GM19397 (cell line): Measurements from ENCODE around the gene CA5A.
A peak's percentile ranks its signal among the peaks of the same experiment; 100 is the strongest.
"Not testable (repeated sequence)": the region's sequence is repeated elsewhere in the genome, so short reads cannot be mapped to it uniquely, and the experiment has no call there.

Experiments used
- ATAC-seq: cut with Tn5 transposase; IDR thresholded peaks from one replicate; pipeline ENCODE4 v1.9.1; 2021; ENCODE audit warnings: mild to moderate bottlenecking, moderate library complexity; ENCODE audit not compliant: unreplicated experiment

CA5A gene

DNA sequence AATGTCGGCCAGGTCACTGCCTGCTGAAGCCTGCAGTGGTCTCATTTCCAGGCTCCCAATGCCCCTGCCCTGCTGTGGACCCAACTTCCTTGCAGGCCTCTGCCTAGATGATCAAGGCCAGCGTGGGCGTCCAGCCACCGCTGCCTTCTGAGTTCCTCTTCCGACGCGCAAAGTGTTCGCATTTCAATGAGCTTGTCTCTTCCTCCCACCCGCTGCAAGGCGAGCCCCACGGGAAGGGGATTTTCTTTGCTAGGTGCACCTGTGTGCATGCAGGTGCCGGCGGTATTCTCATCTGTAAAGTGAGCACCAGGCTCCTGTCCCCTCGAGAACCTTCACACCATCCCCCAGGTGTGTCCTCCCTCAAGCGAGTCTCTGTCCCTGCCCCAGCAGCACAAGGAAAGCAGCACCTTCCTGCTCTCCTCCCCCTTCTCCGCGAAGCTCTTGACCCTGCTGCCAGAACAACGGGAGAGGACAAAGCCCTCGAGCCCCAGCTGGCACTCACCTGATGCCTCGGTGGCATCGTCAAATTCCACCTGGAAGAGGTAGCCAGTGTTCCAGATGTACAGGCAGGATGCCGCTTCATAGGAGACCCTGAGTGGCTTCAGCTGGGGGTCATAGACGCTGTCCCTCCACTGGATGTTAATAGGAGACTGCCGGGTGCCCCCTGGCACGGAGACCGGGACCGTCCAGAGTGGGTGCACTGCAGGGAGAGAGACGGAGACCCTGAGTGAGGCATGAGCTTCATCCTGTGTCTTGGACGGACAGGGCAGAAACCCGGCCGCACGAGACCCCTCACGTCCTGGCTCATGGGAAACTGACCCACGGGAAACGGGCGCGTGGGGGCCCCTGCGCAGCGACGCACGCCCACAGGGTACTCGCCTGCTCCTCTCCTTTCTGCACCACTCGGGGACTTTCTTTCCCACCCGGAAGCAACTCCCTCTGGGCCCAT, 9.8 kb downstream of the CA5A start:
- ATAC-seq, result no peak

- ATAC-seq, result no peak
Observed at GRCh38 chr16:87924811-87925670, 11.3 kb downstream of the CA5A start.

- ATAC-seq, result no peak
Observed at GRCh38 chr16:87924041-87924810, 12.1 kb downstream of the CA5A start.

DNA sequence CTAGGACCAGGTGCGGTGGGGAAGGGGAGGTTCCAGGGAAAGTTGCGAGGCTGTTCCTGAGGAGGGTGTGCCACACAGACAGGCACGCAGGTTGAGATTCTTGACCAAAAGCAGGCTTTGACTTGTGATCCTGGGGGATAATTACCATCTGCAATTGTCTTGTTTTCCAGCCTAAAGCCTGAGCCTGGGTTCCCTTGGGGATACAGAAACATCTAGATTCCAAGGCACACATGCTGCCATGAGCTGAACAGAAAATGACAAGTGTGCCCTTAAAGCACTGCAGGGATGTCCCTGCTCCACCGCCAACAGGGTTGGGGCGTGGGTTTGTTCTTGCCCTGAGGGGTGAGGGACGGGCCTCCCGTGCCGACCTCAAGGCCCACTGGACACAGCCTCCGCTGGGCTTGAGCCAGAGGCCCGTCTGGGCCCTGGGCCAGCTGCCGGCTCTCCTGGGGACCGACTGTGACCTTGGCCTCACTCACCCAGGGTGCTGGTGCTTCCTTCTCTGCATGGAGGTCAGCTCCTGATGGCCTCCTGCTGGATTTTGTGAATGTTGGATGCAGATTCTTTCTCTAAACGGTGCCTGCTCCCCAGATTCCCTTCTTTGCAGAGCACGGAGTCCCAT, 14.0 kb downstream of the CA5A start:
- ATAC-seq, result no peak

DNA sequence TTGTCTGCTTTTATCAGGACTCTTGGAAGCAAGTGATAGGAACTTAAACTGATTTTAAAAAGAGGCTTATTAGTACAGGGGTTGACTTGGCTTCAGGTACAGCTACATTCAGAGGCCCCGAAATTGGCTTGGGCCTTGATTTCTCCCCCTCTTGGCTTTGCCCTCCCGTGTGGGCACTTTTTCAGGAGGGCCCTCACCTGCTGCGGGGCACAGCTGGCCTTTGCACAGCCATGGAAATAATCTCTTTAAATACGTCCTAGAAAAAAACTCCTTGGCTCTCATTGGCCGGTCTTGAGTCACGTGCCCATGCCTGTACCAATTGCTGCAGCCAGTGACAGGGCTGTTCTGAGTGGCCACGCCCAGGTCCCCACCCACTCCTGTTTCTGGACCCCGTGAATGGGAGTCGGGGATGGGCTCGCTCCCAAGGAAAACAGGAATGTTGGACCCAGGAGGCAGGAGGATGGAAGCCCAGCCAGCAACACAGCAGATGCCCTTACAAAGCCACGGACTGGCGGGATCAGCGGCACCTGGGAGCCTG, 15.0 kb downstream of the CA5A start:
- no peak for ATAC-seq

GRCh38 chr16:87919681-87919994, 16.7 kb downstream of the CA5A start:
- ATAC-seq, result no peak

DNA sequence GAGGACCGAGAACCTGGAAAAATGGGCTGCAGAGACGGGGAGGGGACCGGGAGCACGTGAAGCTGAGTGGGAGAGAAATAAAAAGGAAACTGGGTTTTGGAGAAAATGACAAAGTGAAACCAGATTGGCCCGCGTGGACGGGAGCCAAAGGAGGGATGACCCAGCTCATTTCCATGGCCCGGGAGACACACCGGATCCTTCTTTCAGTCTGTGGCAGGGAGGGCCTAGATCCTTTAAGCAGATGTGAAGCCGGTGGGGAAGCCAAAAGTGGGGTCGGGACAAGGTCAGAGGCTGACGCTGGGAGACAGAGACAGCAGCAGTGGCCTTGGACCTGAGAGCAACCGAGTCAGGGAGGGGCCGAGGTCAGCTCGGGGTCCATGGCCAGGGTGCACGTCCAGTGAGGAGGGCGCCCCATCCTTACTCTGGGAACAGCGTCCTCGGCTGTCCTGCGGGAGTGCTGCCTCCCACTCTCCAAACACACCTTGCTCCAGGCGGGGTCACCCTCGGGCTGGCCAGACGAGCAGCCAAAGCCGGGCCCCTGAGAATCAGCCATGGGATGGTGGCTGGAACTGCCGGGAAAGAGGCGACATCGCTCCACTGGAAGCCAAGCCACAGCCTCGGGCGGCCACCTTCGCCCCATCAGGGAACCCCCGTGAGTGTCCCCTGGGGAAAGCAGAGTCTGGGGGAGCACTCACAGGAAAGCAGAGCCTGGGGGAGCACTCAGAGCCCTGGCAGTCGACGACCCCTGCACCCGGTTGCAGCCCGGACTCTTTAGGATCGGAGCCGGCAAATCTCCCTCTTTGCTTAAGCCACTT, 17.3 kb downstream of the CA5A start:
- ATAC-seq, result no peak

DNA sequence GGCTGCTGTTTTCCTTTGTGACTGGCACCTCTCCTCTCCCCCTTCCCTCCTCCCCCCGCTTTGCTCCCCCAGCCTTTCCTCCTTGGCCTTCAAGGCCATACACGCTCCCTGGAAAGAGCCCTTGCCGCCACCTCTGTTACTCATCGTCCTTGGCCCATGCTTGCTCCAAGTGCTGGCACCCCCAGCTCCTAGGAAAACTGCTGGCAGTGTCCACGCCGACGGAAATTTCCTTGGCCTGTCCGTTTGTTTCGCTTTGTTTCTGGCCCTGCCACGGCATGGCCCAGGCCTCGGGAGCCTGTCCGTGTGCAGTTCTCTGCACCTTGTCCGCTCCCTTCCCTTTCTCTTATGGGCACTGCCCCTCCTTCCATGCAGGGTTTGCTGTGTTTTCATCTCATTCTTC, 18.0 kb downstream of the CA5A start:
- no peak for ATAC-seq

DNA sequence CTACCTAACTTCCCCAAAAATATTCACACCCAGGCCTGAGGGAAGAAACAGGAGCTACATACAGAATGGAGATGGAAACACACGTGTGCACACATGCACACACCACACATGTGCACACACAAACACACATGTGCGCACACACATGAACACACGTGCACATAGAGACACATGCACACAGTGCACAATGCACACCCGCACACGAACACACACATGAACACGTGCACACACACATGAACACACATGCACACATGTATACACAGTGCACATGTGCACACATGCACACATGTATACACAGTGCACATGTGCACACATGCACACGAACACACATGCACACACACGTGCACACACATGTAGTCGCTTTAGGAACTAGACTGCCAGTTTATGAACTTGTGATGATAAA, 18.8 kb downstream of the CA5A start:
- no peak for ATAC-seq

GRCh38 chr16:87914812-87915211, 21.5 kb downstream of the CA5A start:
- ATAC-seq, result no peak

GRCh38 chr16:87914021-87914725, 22.2 kb downstream of the CA5A start:
- ATAC-seq, result not testable (repeated sequence)

GRCh38 chr16:87912691-87913090, 23.6 kb downstream of the CA5A start:
- ATAC-seq, result not testable (repeated sequence)

GRCh38 chr16:87911106-87911763, 25.1 kb downstream of the CA5A start:
- not testable (repeated sequence) for ATAC-seq

GRCh38 chr16:87909203-87909935, 27.0 kb downstream of the CA5A start:
- ATAC-seq, result peak; percentile 69

GRCh38 chr16:87908101-87908500, 28.2 kb downstream of the CA5A start:
- not testable (repeated sequence) for ATAC-seq

DNA sequence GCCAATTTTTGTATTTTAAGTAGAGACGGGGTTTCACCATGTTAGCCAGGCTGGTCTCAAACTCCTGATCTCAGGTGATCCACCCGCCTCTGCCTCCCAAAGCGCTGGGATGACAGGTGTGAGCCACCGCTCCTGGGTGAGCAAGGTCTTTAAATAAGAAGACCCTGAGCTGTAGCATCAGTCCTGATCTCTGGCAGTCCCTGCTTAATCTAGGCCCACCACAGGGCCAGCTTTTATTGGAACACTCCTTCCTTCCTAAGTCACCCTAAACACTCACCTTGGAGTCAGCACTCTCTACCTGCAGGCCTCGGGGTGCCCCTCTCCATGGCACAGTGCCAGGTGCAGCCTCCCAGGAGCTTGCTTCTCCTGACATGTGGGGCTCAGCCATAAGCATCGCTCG, 30.8 kb downstream of the CA5A start:
- not testable (repeated sequence) for ATAC-seq

GRCh38 chr16:87904963-87905362, 31.4 kb downstream of the CA5A start:
- ATAC-seq, result not testable (repeated sequence)

- not testable (repeated sequence) for ATAC-seq
Observed at GRCh38 chr16:87900489-87900888, 35.8 kb downstream of the CA5A start.
